ENCODE measurements around the gene INHBA.

Gene INHBA

DNA sequence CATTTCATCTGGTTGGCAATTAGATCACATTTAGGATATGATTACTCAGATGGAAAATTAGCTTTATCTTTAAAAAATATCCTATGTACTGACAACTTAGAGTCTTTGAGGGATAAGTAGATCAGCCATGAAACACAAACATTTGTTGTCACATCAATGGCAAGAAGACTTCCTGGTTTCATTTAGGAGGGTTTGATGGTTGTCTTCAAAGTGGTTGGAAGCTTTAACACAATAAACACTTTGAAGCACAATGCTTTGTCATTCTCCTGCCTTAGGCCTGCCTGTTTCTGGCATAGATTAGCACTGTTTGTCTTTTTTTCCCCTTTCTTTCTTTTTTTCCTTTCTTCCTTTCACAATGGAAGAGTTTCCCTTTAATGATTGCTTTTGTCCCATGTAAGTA lies 20.5 kb downstream of the INHBA start:
- no peak overlapping the region for H3K4me3 Mint-ChIP-seq
- ATAC-seq, result no peak

DNA sequence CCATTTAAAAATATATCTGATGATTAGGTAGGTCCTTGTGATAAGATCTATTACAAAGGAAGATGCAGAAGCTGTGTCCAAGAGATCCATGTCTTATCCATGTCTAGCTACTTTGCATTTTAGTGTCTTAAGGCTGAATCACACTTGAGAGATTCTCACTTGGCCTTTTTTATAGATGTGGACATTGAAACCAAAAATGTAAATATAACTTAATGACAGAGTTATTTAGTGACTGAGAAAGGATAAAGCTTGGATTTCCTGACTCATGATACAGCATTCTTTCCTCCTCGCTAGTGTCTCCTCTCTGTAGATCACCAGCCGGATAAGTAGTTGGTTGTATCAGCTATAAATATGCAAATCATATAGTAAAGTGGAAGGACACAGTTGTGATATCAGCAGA lies 23.3 kb downstream of the INHBA start:
- Mint-ChIP-seq H3K4me1 (no peaks in the 10 kb centered on the region), H3K4me3 (no peak overlapping the region), H3K27me3 (peaks cover 1% of the 10 kb centered on the region), H3K27ac (no peak overlapping the region), H3K36me3 (no peaks in the 10 kb centered on the region), H3K9me3 (no peaks in the 10 kb centered on the region)
- no peak for ATAC-seq

More for the DNA sequence above, 20.5 kb downstream of the INHBA start:
- H3K4me1 Mint-ChIP-seq, result peaks cover 6% of the 10 kb centered on the region
- H3K9me3 Mint-ChIP-seq, result no peaks in the 10 kb centered on the region
- H3K36me3 Mint-ChIP-seq, result no peaks in the 10 kb centered on the region
- no peaks in the 10 kb centered on the region for H3K27me3 Mint-ChIP-seq
- H3K27ac Mint-ChIP-seq, result no peak overlapping the region

DNA sequence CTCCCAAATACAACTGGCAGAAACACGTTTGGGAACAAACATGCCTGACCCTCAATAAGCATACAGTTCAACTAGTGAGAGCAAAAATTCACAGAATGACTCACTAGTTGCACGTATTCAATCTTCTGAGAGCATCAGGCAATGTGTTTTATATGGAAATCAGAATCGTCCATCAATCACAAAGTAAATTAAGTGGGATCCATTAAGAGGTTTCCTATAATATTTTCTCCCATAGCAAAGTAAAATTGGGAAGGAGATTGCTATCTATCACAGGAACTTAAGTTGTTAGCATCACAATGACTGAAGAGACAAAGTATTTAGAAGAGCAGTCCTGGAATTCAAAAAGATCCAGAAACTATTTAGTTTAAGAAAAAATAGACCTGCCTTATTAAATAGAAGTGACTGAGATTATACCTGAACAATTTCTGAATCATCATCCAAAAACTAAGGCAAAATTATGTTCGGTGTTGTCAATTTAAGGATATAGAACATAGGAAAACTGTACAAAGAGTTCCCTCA lies 28.3 kb downstream of the INHBA start:
- Mint-ChIP-seq H3K36me3 (no peaks in the 10 kb centered on the region), H3K4me1 (no peaks in the 10 kb centered on the region), H3K9me3 (no peaks in the 10 kb centered on the region), H3K27me3 (peaks cover 8% of the 10 kb centered on the region), H3K27ac (no peak overlapping the region), H3K4me3 (no peak overlapping the region)
- no peak for ATAC-seq

DNA sequence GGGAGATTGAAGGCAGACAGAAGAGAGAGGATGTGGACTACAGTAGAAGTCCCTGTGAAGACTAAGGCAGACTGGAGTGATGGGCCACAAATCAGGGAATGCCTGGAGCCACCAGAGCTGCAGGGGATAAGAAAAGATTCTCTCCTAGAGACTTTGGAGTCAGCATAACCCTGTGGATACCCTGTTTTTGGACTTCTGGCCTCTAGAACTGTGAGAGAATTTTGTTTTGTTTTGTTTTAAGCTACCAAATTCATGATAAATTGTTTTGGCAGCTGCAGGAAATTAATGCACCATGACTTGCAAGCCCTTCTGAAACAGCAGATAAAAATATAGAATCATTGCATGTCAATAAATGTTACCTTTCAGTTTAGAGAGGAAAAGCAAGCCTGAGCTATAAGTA lies 41.3 kb downstream of the INHBA start:
- no peaks in the 10 kb centered on the region for H3K9me3 Mint-ChIP-seq
- ATAC-seq, result no peak
- H3K4me1 Mint-ChIP-seq, result no peaks in the 10 kb centered on the region
- H3K4me3 Mint-ChIP-seq, result no peak overlapping the region
- H3K27me3 Mint-ChIP-seq, result peaks cover 24% of the 10 kb centered on the region
- H3K36me3 Mint-ChIP-seq, result no peaks in the 10 kb centered on the region
- H3K27ac Mint-ChIP-seq, result no peak overlapping the region

DNA sequence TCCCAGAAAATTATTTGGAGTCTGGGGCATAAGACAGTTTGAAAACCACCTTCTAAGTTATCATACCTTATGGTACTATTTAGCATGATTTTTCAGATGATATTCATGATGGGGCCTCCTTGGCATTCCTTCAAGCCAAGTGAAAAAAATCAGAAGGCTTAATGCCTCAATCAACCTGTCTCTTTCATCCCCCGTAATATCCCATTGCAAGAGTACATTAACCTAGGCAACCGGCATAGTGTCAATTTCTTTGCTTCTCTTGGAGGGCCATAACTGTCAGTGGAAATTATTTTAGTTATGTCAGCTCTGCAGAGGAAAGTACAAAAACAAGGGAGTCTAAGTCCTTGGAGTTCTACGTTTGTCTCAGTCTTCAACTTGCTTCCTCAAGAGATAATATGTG lies 43.4 kb downstream of the INHBA start:
- no peak overlapping the region for H3K27ac Mint-ChIP-seq
- ATAC-seq, result no peak
- peaks cover 14% of the 10 kb centered on the region for H3K27me3 Mint-ChIP-seq
- H3K4me1 Mint-ChIP-seq, result no peaks in the 10 kb centered on the region
- H3K4me3 Mint-ChIP-seq, result no peak overlapping the region
- H3K36me3 Mint-ChIP-seq, result no peaks in the 10 kb centered on the region
- no peaks in the 10 kb centered on the region for H3K9me3 Mint-ChIP-seq

DNA sequence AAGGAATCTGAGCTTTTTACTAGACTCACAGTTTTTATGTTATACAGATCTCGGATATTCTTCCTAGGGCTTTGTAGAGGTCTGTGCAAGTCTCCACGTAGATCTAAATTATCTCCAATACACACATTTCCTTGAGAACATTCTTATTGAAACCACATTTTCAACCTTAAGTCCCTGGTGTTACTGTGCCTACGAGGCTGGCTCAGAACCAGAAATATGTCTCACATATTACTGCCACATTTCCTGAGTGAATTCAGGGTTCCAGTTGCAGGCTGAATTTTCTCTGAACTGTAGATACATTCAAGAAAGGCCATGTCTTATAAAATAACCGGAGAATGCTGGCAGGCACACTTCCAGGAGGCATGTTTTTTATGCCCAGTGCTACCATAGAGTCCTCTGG lies 46.5 kb downstream of the INHBA start:
- H3K27ac Mint-ChIP-seq, result no peak overlapping the region
- no peaks in the 10 kb centered on the region for H3K36me3 Mint-ChIP-seq
- no peak overlapping the region for H3K4me3 Mint-ChIP-seq
- no peak for ATAC-seq
- peaks cover 18% of the 10 kb centered on the region for H3K27me3 Mint-ChIP-seq
- H3K9me3 Mint-ChIP-seq, result no peaks in the 10 kb centered on the region
- H3K4me1 Mint-ChIP-seq, result no peaks in the 10 kb centered on the region

DNA sequence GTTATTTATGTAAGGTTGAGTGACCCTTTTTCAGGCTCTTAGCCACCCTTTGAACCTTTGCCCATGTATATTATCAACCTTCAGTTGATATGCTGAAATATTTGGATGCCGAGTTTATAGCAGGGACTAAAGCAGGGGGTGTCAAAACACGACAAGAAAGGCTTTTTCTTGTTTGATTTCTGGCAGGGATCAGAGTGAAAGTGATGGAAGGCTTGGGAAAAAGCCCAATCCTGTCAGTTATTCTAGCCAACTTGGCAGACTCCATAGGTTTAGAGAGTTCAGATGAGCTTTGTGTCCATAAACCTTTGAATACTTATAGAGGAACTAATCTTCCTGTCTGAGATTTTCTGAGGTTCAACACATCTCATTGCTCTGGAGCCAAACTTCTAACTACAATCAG lies 47.5 kb downstream of the INHBA start:
- ATAC-seq, result no peak
- H3K4me3 Mint-ChIP-seq, result no peak overlapping the region
- no peak overlapping the region for H3K27ac Mint-ChIP-seq
- H3K9me3 Mint-ChIP-seq, result no peaks in the 10 kb centered on the region
- no peaks in the 10 kb centered on the region for H3K4me1 Mint-ChIP-seq
- peaks cover 19% of the 10 kb centered on the region for H3K27me3 Mint-ChIP-seq
- H3K36me3 Mint-ChIP-seq, result no peaks in the 10 kb centered on the region

DNA sequence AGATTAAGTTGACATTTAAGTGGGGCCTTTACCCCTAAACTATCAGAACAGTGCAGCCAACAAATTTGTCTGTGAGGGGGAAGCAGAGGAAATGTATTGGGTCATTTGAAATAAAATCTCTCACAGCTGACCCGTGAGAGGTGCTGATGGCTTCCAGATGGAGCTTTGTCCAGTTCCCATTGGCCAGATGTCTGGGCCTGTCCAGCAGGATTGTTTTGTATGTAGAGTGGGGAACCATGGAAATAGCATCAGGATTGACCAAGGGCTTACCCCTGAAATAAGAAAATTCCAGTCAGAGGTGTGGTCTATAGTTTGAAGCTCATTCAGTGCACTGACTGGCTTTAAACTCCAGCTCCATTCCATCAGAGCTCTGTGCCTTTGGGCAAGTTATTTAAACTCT lies 50.6 kb downstream of the INHBA start:
- no peak for ATAC-seq
- peaks cover 29% of the 10 kb centered on the region for H3K27me3 Mint-ChIP-seq
- H3K36me3 Mint-ChIP-seq, result no peaks in the 10 kb centered on the region
- no peak overlapping the region for H3K27ac Mint-ChIP-seq
- no peaks in the 10 kb centered on the region for H3K9me3 Mint-ChIP-seq
- no peaks in the 10 kb centered on the region for H3K4me1 Mint-ChIP-seq
- no peak overlapping the region for H3K4me3 Mint-ChIP-seq

DNA sequence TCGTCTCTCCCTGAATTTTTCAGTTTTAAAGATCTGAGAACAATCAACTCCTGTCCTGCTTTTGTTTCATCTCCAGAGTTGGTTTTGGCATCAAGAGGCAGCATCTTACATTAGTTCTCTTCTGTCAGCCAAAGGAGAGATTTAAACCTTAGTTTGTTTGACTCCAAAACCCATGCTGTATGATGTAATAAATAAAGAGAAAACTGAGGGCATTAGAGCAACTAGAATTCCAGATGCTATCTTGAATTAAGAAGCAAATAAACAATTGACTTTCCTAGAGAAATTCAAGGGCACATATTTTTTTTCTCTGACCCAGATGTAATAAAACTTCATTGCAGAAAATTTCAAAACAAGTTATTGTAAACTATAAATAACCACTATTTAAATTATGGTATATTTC lies 54.4 kb downstream of the INHBA start:
- no peaks in the 10 kb centered on the region for H3K36me3 Mint-ChIP-seq
- H3K9me3 Mint-ChIP-seq, result no peaks in the 10 kb centered on the region
- H3K4me3 Mint-ChIP-seq, result no peak overlapping the region
- H3K27ac Mint-ChIP-seq, result no peak overlapping the region
- no peak for ATAC-seq
- no peaks in the 10 kb centered on the region for H3K4me1 Mint-ChIP-seq
- H3K27me3 Mint-ChIP-seq, result peaks cover 22% of the 10 kb centered on the region

DNA sequence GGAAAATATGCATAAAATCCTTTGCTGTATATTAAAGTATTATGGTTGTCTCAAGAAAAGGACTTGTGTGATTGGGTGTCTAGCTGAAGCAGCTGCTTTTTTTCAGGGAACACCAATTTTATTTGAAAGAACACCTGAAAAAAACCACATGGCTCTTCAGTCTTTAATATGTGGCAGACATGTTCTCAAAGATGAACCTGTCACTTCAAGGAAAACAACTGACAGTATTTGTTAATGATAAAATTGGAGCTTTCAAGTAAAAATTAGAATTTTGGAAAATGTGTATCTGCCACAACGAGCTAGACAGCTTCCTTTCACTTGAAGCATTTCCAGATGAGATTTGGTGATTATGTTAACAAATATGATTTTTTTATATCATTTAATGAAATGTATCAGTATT lies 59.3 kb downstream of the INHBA start:
- Mint-ChIP-seq H3K9me3 (no peaks in the 10 kb centered on the region), H3K27ac (no peak overlapping the region), H3K4me1 (no peaks in the 10 kb centered on the region), H3K36me3 (no peaks in the 10 kb centered on the region), H3K27me3 (no peaks in the 10 kb centered on the region), H3K4me3 (no peak overlapping the region)
- ATAC-seq, result no peak

DNA sequence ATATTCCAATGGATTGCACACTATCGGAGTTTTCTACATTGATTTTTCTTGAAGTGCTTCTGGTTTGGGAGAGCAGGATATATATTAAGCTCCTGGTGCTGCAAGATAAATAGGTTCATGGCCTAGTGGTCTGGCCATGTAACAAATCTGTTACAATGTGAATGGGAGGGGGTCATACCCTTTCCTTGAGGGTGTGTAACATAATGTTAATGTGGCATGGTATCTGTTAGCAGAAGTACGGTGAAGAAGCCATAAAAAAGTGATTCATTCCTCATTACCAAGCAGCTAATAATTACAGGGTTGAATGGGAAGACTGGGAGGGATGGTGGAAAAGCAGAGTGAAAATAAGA lies 61.2 kb downstream of the INHBA start:
- Mint-ChIP-seq H3K27me3 (no peaks in the 10 kb centered on the region), H3K9me3 (no peaks in the 10 kb centered on the region), H3K4me3 (no peak overlapping the region), H3K27ac (no peak overlapping the region), H3K36me3 (no peaks in the 10 kb centered on the region), H3K4me1 (no peaks in the 10 kb centered on the region)
- ATAC-seq, result no peak

DNA sequence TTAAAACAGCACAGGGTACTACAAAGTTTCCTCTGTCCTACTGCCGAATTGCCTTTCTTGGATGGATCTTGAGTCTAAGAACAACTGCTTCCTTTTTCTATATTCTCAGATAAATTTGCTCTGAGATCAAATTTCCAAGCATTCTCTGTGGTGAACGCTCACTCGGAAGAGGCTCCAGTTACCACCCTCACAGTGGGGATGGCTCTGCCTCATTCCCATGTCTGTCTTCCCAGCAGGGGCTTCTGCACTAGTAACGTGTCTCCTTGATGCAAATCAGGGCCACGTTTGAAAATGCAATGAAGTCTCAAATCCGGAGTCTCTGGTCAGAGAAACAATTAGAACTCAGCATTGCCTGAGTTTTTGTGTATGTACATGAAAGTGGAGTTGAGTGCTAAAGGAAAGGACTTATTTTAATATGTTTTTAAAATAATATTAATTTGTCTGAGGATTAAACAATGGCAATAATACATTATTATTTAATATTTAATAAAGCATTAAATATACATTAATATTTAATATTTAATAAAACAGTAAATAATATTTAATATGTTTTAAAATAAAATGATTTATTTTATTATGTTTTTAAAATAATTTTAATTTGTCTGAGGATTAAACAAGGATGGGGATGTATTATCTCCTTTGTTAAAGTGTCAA lies 61.8 kb downstream of the INHBA start:
- Mint-ChIP-seq H3K27me3 (no peaks in the 10 kb centered on the region), H3K27ac (no peak overlapping the region), H3K36me3 (no peaks in the 10 kb centered on the region), H3K4me3 (no peak overlapping the region), H3K9me3 (no peaks in the 10 kb centered on the region), H3K4me1 (no peaks in the 10 kb centered on the region)
- ATAC-seq, result no peak

DNA sequence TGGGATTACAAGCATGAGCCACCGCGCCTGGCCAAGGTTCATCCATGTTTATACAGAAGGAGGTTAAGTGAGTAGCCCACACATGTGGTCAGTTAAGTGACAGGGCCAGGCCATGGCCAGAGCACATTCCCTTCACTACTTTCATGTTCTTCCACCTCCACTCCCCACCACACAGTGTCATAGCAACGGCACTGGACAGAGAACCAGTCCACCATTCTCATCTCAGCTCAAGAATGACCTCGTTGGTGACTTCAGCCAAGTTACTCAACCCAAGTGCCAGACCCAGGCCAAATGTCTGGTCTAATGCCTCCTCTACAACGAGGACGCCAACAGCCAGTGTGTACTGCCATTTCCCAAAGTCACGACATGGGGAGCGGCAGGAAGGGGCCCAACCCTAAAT lies 62.4 kb downstream of the INHBA start:
- Mint-ChIP-seq H3K27me3 (no peaks in the 10 kb centered on the region), H3K4me1 (no peaks in the 10 kb centered on the region), H3K27ac (no peak overlapping the region), H3K36me3 (no peaks in the 10 kb centered on the region), H3K9me3 (no peaks in the 10 kb centered on the region), H3K4me3 (no peak overlapping the region)
- no peak for ATAC-seq

DNA sequence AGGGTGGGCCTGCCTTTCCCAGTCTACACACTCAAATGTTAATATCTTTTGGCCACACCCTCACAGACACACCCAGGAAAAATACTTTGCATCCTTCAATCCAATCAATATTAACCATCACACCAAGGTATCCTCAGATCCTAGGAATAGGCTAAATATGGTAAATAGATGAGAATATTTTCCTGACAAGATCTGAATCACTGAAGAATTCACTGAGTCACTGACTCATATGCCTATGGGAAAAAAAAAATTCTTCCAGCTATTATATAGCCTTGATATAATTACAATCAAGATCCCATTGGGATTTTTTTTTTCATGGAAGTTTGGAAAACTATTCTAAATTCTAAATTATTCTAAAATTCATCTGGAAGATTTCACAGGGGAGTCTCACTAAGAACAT lies 65.8 kb downstream of the INHBA start:
- H3K27ac Mint-ChIP-seq, result no peak overlapping the region
- H3K4me1 Mint-ChIP-seq, result no peaks in the 10 kb centered on the region
- H3K4me3 Mint-ChIP-seq, result no peak overlapping the region
- no peaks in the 10 kb centered on the region for H3K9me3 Mint-ChIP-seq
- H3K27me3 Mint-ChIP-seq, result no peaks in the 10 kb centered on the region
- H3K36me3 Mint-ChIP-seq, result no peaks in the 10 kb centered on the region
- ATAC-seq, result no peak
